Fibroblast of lung (primary cell): ENCODE results near the gene MLXIPL.
A peak's percentile ranks its signal among the peaks of the same experiment; 100 is the strongest.

Experiments used
- CTCF ChIP-seq, 2 donors: IDR thresholded peaks in 1 of 2; conservative IDR thresholded peaks in 1 of 2; 1 replicate in 1 of 2; 2 replicates in 1 of 2; pipeline ENCODE4 v1.5.1; 2011 to 2012; ENCODE audit warnings: low read length in 2 of 2, control low read depth in 1 of 2, inconsistent platforms in 1 of 2, low read depth in 1 of 2, mild to moderate bottlenecking in 1 of 2
- EZH2 ChIP-seq: IDR thresholded peaks from 2 replicates; pipeline ENCODE4 v1.5.1; 2012; ENCODE audit warnings: low read length, control low read depth, mild to moderate bottlenecking; ENCODE audit errors: missing control alignments

- TF ChIP-seq CTCF (conservative IDR thresholded peaks at IDR 0.05 in 1 of 2, IDR thresholded peaks at IDR 0.05 in 1 of 2; ENCODE audit: low read depth in 1 of 2, low read length in 2 of 2) (no peak), EZH2 (peak; percentile 52)
Measured at GRCh38 chr7:73628504-73628903, 4.2 kb upstream of the MLXIPL start.
